GM19395 (cell line): ENCODE results near the gene OR8B3.

ENCODE experiments used
- ATAC-seq: cut with Tn5 transposase; IDR thresholded peaks from one replicate; pipeline ENCODE4 v1.9.1; 2021; ENCODE audit warnings: mild to moderate bottlenecking, moderate library complexity; ENCODE audit not compliant: unreplicated experiment

OR8B3 gene

GRCh38 chr11:124376280-124376679 is 22.5 kb downstream of the OR8B3 start:
- ATAC-seq: no peak

- ATAC-seq: no peak
Observed at GRCh38 chr11:124359566-124359965, 39.3 kb downstream of the OR8B3 start.

GRCh38 chr11:124346311-124346955 is 52.4 kb downstream of the OR8B3 start:
- ATAC-seq: no peak
